Measurements from ENCODE around the gene MARCHF2. TPM values are rescaled to one million over a fixed set of nuclear protein-coding genes. Genes with fewer than 3 reads are reported as not detected.

The MARCHF2 gene
- total and polyA plus RNA-seq, 2 donors (not counting 1 experiment from before 2014, with no cell fraction given) = 22.9 to 52.6 TPM

GRCh38 chr19:8449830-8450229 lies 36.7 kb downstream of the MARCHF2 start:
- Histone ChIP-seq H3K36me3 (replicated peaks in 1 of 2; ENCODE audit: control extremely low read depth in 1 of 2, control insufficient read depth in 1 of 2, extremely low read depth in 1 of 2, insufficient read depth in 2 of 2, low read length in 1 of 2) (peaks cover 2 to 58% of the 10 kb centered on the region in 2 experiments), H2AFZ (ENCODE audit: insufficient read depth, low read depth, low read length, poor library complexity, severe bottlenecking) (no peak overlapping the region), H3K27me3 (replicated peaks in 1 of 4; ENCODE audit: control extremely low read depth in 1 of 4, control insufficient read depth in 3 of 4, insufficient read depth in 4 of 4, low read length in 3 of 4) (no peaks in the 10 kb centered on the region), H3K27ac (ENCODE audit: low read length in 2 of 2) (peak overlapping the region in 1 of 2 donors; percentile 25), H3K9me3 (ENCODE audit: control extremely low read depth in 1 of 3, control insufficient read depth in 2 of 3, insufficient read depth in 1 of 3, low read length in 2 of 3) (no peaks in the 10 kb centered on the region), H3K4me1 (ENCODE audit: control insufficient read depth in 2 of 2, insufficient read depth in 2 of 2, low read length in 2 of 2) (peaks cover 65 to 83% of the 10 kb centered on the region in 2 donors), H3K79me2 (ENCODE audit: control insufficient read depth, insufficient read depth, low read length) (peaks cover 99% of the 10 kb centered on the region), H3K4me2 (replicated peaks; ENCODE audit: low read depth, low read length, poor library complexity, severe bottlenecking) (peak overlapping the region; percentile 39), H3K9ac (ENCODE audit: low read length) (no peak overlapping the region), H4K20me1 (ENCODE audit: control insufficient read depth, insufficient read depth, low read length, poor library complexity, severe bottlenecking) (peaks cover 98% of the 10 kb centered on the region), H3K4me3 (ENCODE audit: control extremely low read depth in 1 of 5, extremely low read depth in 1 of 5, insufficient read depth in 1 of 5, low read depth in 2 of 5, low read length in 4 of 5) (no peak overlapping the region)
- TF ChIP-seq CTCF (IDR thresholded peaks at IDR 0.05) = no peak
- TF ChIP-seq EZH2 (IDR thresholded peaks at IDR 0.05; ENCODE audit: borderline replicate concordance, insufficient read depth, low read depth, low read length, poor library complexity, severe bottlenecking) = no peak
- Mint-ChIP-seq H3K9me3 (ENCODE audit: insufficient read depth) (no peaks in the 10 kb centered on the region), H3K4me1 (peaks cover 72% of the 10 kb centered on the region), H3K27me3 (no peaks in the 10 kb centered on the region), H3K27ac (peak overlapping the region; percentile 43), H3K4me3 (peak overlapping the region; percentile 56)
- ATAC-seq (ENCODE audit: low read depth) (no peak), DNase-seq (no peak)
- intact Hi-C loops (cut with micrococcal nuclease) = no loop called here
- 90% methylated on average over 5 of the region's 8 CpGs for WGBS (ENCODE audit: insufficient coverage)
- ChIA-PET CTCF (interaction anchor here (0.6 to 3.2 kb wide), 5 partner anchors 10 to 130 kb away, joined by 3 to 14 read pairs (median 5); partner anchors contain the start of gene MARCHF2), POLR2A (no interaction called here)

GRCh38 chr19:8451377-8451776 lies 38.3 kb downstream of the MARCHF2 start:
- DNase-seq (no peak), ATAC-seq (ENCODE audit: low read depth) (no peak)
- H3K79me2 ChIP-seq (ENCODE audit: control insufficient read depth, insufficient read depth, low read length) = peaks cover 99% of the 10 kb centered on the region
- H3K9me3 ChIP-seq (ENCODE audit: control extremely low read depth in 1 of 3, control insufficient read depth in 2 of 3, insufficient read depth in 1 of 3, low read length in 2 of 3) = no peaks in the 10 kb centered on the region
- CTCF ChIA-PET = interaction anchor here (1.6 kb wide), 1 partner anchor 128 kb away, joined by 5 read pairs; no protein-coding TSS in a partner anchor
- Mint-ChIP-seq H3K27me3 (no peaks in the 10 kb centered on the region), H3K4me3 (peak overlapping the region; percentile 30), H3K9me3 (ENCODE audit: insufficient read depth) (no peaks in the 10 kb centered on the region), H3K4me1 (peaks cover 78% of the 10 kb centered on the region), H3K27ac (no peak overlapping the region)
- no peak overlapping the region for H3K4me3 ChIP-seq (ENCODE audit: control extremely low read depth in 1 of 5, extremely low read depth in 1 of 5, insufficient read depth in 1 of 5, low read depth in 2 of 5, low read length in 4 of 5)
- WGBS (ENCODE audit: insufficient coverage) = 100% methylated on average over 1 of the region's 6 CpGs
- no peak overlapping the region for H3K27ac ChIP-seq (ENCODE audit: low read length in 2 of 2)
- peaks cover 98% of the 10 kb centered on the region for H4K20me1 ChIP-seq (ENCODE audit: control insufficient read depth, insufficient read depth, low read length, poor library complexity, severe bottlenecking)
- TF ChIP-seq CTCF (IDR thresholded peaks at IDR 0.05) (no peak), EZH2 (IDR thresholded peaks at IDR 0.05; ENCODE audit: borderline replicate concordance, insufficient read depth, low read depth, low read length, poor library complexity, severe bottlenecking) (no peak)
- intact Hi-C loops (cut with micrococcal nuclease) = no loop called here
- no peak overlapping the region for H3K9ac ChIP-seq (ENCODE audit: low read length)
- no peak overlapping the region for H3K4me2 ChIP-seq (replicated peaks; ENCODE audit: low read depth, low read length, poor library complexity, severe bottlenecking)
- H2AFZ ChIP-seq (ENCODE audit: insufficient read depth, low read depth, low read length, poor library complexity, severe bottlenecking) = no peak overlapping the region
- H3K27me3 ChIP-seq (replicated peaks in 1 of 4; ENCODE audit: control extremely low read depth in 1 of 4, control insufficient read depth in 3 of 4, insufficient read depth in 4 of 4, low read length in 3 of 4) = no peaks in the 10 kb centered on the region
- H3K36me3 ChIP-seq (replicated peaks in 1 of 2; ENCODE audit: control extremely low read depth in 1 of 2, control insufficient read depth in 1 of 2, extremely low read depth in 1 of 2, insufficient read depth in 2 of 2, low read length in 1 of 2) = peaks cover 2 to 70% of the 10 kb centered on the region in 2 experiments
- peaks cover 62 to 77% of the 10 kb centered on the region in 2 donors for H3K4me1 ChIP-seq (ENCODE audit: control insufficient read depth in 2 of 2, insufficient read depth in 2 of 2, low read length in 2 of 2)
- POLR2A ChIA-PET = no interaction called here
